DOHH2 (cell line): ENCODE measurements around the gene TMTC1.

Source experiments
- CTCF ChIP-seq: fragments of 200-600 bp; sonication (generic); IDR thresholded peaks from one replicate; pipeline ENCODE4 v1.5.1; 2014; ENCODE audit warnings: antibody characterized with exemption, mild to moderate bottlenecking, low read depth, low read length; ENCODE audit not compliant: poor library complexity, severe bottlenecking
- EZH2phosphoT487 ChIP-seq: fragments of 200-600 bp; sonication (generic); IDR thresholded peaks from 2 replicates; pipeline ENCODE4 v1.6.1; 2017; ENCODE audit warnings: borderline replicate concordance, mild to moderate bottlenecking, antibody characterized with exemption, low read length, moderate library complexity, mixed read lengths

DNA sequence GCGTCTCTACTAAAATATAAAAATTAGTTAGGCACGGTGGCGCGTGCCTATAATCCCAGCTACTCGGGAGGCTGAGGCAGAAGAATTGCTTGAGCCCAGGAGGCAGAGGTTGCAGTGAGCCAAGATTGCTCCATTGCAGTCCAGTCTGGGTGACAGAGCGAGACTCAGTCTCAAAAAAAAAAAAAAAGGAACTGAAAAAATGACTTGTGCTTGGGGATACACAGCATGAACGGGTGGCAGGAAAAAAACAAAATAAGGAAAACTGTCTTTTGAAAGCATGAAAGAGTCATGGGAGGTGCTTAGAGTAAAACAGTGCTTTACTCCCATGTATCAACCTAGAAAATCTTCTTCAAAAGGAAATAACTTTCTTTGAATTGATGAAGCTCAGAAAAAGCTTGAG is 80.8 kb downstream of the TMTC1 start:
- TF ChIP-seq CTCF (no peak), EZH2phosphoT487 (no peak)
